HG03521 (cell line): ENCODE data around the gene TNS4.

Experiments
- ATAC-seq: cut with Tn5 transposase; IDR thresholded peaks from one replicate; pipeline ENCODE4 v1.9.1; 2021; ENCODE audit warnings: mild to moderate bottlenecking, moderate library complexity; ENCODE audit not compliant: unreplicated experiment

The TNS4 gene

GRCh38 chr17:40496634-40497420 lies 4.6 kb downstream of the TNS4 start:
- ATAC-seq, result no peak

GRCh38 chr17:40496170-40496569 lies 5.3 kb downstream of the TNS4 start:
- no peak for ATAC-seq

DNA sequence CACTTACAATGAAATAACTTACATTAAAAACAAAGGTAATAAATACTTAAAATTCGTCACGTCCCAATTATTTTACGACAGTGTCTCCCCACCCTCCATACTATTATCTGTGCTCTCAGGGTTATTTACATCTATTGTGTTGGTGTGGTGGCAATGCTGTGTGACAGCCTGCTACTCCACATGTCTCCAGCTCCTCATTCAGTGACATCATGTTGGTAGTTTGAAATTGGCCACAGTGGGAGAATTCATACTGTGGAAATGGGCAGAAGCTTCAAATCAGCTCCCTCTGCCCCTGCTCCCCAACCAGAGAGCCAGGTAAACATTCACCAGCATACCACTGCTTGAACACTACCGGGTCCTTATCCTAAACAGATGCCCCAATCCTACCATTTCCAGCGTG lies 6.3 kb downstream of the TNS4 start:
- ATAC-seq, result no peak

DNA sequence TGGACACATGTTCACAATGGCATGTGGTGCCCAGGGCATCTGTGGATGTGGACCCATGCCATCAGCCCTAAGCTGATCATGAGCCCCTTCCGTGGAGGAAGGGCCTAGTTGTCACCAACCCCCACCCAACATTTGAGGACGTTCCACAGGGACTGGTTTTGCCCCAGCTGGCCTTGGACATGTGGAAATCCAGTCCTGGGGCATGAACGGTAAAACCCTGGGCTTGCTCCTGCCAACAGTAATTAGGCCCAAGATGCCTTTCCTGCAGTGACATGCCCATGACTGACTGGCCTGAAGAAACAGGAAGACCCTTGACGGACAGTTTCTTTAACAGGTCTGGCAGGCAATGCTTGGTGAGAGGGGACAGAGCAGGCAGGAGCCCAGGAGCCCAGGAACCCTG lies 7.7 kb downstream of the TNS4 start:
- no peak for ATAC-seq

- ATAC-seq, result no peak
Measured at GRCh38 chr17:40491486-40491885, 9.9 kb downstream of the TNS4 start.

DNA sequence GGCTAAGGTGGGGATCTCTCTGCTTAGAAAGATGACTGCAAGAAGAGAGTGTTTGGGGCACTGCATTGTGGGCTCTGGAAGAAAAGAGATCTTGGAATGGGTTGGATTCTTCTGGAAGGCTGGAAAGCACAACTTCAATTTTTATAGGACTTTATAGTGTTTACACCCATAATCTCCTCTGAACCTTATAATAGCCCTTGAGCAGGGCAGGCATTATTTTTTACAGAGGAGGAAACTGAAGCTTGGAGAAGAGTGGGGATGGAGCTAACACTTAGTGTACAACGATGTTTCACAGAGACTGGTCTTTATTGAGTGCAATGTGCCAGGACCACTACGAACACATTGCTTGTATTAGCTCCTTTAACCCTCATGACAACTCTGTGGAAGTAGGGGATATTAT lies 10.4 kb downstream of the TNS4 start:
- ATAC-seq, result no peak

DNA sequence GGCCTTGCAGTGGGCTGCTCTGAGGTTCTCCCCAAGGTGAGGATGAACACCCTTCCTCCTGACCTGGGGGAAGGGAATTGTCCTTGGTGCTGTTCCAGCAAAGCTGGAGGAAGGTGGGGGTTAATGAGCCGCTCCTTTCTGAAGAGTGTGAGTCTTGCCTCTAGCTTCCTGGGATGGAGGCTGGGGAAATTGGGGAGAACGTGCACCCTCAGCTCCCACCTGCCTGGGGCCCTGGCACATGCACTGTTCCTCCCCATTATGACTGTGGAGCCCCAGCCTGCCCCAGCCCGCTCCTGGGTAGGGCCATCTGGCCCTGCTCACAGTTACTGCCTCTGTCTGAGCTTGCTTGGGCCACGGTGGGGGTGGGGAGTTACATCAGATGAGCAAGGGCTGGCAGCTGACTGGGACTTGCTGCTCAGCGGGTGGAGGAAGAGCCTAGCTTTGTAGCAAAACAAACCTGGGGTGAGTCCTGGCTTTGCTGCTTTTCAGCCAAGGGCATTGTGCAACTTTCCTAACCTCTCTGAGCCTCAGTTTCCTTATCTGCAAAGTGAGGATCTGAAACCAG lies 11.1 kb downstream of the TNS4 start:
- no peak for ATAC-seq

DNA sequence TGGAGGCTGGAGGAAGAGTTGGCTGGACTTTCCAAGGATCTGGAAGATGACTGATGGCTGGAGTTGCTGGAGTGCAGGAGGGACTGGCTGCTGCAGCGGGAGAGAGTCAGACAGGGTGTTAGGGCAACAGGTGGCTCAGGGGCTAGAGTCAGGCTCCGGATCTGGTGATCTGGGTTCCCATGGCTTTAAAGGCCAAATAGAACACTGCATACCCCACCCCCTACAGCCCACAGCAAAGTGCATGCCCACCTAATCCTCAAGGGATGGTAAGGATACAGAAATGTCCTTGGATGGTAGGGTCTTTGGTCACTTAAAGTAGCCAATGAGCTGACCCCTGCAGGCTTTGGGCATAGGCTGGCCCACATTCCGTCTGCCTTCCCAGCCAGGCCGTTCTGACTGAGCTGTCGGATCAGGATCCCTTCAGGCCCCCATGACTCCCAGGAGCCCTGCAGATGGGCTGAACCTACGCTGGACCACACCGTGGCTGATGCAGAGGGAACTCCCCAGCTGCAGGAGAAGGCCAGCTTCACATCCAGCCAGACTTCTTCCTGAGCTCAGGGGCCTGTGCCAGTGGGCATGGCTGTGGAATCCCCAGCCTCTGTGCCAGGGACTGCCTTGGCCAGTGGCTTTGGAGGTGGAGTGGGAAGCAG lies 13.9 kb downstream of the TNS4 start:
- no peak for ATAC-seq

- no peak for ATAC-seq
Measured at GRCh38 chr17:40486522-40487370, 14.7 kb downstream of the TNS4 start.

DNA sequence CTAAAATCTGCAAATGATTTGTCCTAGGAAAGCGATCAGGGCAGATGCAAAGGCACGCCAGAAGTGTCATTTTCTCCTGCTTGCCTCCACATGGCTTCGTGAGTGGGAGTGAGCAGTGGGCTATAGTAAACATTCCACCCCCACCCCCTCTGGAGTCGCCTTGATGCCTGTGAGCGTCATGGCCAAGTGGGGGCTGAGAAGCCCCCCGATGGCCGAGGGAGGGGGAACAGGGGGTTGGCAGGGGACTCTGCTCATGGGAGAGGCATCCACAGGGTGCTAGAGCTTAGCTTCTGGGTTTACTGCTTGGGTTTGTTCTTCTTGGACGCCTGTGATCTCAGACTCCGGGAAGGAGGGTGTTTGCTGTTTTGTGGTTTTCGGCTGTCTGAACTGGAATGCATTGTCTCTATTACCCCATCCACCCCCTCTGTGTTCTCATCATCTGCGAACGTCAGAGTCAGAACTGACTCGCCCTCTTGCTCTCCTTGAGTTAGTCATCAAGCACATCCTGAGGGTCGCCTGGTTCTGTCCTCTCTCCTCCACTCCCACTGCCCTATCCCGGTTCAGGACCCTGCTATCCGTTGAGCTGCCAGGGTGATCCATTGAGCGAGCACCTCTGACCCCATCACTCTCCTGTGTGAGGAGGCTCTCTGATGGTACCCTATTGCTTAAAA lies 15.4 kb downstream of the TNS4 start:
- ATAC-seq, result no peak

- no peak for ATAC-seq
Measured at GRCh38 chr17:40484973-40485530, 16.4 kb downstream of the TNS4 start.

- ATAC-seq, result no peak
Measured at GRCh38 chr17:40484285-40484972, 17.0 kb downstream of the TNS4 start.

GRCh38 chr17:40483679-40484078 lies 17.7 kb downstream of the TNS4 start:
- no peak for ATAC-seq

DNA sequence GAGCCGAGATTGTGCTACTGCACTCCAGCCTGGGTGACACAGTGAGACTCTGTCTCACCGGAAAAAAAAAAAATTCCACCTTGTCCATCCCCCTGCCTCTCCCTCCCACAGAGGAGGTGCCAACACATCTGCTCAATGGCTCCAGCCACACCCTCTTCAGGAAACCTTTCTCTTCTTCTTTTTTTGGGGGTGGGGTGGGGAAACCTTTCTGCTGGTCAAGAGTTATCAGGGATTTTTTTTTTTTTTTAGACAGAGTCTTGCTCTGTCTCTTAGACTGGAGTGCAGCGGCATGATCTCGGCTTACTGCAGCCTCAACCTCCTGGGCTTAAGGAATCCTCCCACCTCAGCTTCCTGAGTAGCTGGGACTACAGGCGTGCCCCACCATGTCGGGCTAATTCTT lies 18.7 kb downstream of the TNS4 start:
- ATAC-seq, result no peak

- ATAC-seq, result no peak
Measured at GRCh38 chr17:40481106-40481505, 20.3 kb downstream of the TNS4 start.

- ATAC-seq, result no peak
Measured at GRCh38 chr17:40480501-40481003, 20.9 kb downstream of the TNS4 start.

DNA sequence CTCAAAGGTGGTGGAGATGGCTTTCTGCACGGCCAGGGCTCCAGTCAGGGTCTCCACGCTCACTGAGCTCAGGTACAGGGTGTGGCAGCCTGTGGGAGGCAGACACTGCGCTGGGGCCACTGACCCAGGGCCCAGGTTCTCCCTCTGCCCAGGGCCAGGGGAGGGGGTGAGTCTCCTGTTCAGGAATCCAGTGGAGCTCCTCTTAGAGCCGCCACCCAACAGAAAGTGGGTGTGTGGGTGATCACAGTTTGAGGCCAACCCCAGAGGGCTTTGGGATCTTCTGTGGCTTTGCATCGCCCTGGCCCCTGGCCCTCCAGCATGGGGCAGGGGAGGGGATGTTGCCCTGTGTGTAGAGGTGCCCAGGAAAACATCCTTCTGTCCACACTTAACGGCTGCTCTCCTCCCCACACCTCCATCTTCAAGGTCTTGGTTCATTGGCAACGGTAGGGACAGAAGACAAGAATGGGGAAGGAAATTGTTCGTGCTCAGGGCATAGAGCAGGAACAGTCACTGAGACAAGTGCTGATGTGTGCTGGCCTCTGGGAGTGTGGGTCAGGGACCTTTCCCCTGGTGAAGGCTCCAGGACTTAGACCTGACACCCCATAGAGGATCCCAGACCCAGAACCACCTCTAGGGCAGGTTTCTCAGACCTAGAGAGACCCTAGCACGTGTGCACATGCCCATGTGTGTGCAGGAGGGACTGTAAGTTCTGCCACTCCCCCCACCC lies 21.5 kb downstream of the TNS4 start:
- ATAC-seq, result no peak

- ATAC-seq, result no peak
Measured at GRCh38 chr17:40478486-40478885, 22.9 kb downstream of the TNS4 start.

DNA sequence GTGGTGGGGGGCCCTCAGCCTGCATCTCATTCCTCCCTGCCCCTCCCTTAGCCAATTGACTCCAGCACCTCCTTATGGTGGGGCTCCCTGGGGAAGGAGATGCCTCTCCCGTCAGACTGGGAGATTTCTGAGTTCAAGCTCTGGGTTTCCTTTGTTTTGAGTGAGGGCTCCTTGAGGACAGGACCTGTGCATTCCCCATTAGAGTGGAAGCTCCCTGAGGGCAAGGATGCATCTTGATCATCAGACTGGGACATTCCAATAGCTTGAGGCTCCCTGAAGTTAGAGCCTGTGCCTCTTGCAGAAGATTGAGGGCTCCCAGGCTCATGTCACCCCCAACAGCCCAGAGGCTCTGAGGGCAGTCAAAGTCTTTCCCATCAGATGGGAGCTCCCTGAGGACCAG lies 23.6 kb downstream of the TNS4 start:
- no peak for ATAC-seq
